Karpas-422 (cell line): Measurements from ENCODE around the gene ZSCAN32. TPM values are rescaled to one million over a fixed set of nuclear protein-coding genes. Genes with fewer than 3 reads are reported as not detected.

Experiments used
- DNase-seq: peaks from one replicate; pipeline ENCODE4 v3.0.0-alpha.2; 2015
- H2AFZ ChIP-seq: fragments of 200-600 bp; sonication (generic); 2 replicates; pipeline ENCODE4 v1.6.1; 2014; ENCODE audit warnings: antibody characterized with exemption, low read length, mixed read lengths
- H3K27ac ChIP-seq: fragments of 200-600 bp; sonication (generic); 2 replicates; pipeline ENCODE4 v1.5.1; 2014; ENCODE audit warnings: mild to moderate bottlenecking, low read length, moderate library complexity
- H3K27me3 ChIP-seq: fragments of 200-600 bp; sonication (generic); 2 replicates; pipeline ENCODE4 v1.6.1; 2014; ENCODE audit warnings: low read length, mixed read lengths
- H3K36me3 ChIP-seq: fragments of 200-600 bp; sonication (generic); 2 replicates; pipeline ENCODE4 v1.6.1; 2014; ENCODE audit warnings: low read length, mixed read lengths; ENCODE audit not compliant: insufficient read depth
- H3K4me1 ChIP-seq: fragments of 200-600 bp; sonication (generic); 2 replicates; pipeline ENCODE4 v1.6.1; 2014; ENCODE audit warnings: mild to moderate bottlenecking, low read length, mixed read lengths
- H3K4me2 ChIP-seq: fragments of 200-600 bp; sonication (generic); 2 replicates; pipeline ENCODE4 v1.6.1; 2014; ENCODE audit warnings: low read length, low read depth, mild to moderate bottlenecking; ENCODE audit not compliant: poor library complexity, severe bottlenecking
- H3K4me3 ChIP-seq: fragments of 200-600 bp; sonication (generic); 2 replicates; pipeline ENCODE4 v1.5.1; 2014; ENCODE audit warnings: mild to moderate bottlenecking, antibody characterized with exemption, low read length, mixed read lengths
- H3K79me2 ChIP-seq: fragments of 200-600 bp; sonication (generic); 2 replicates; pipeline ENCODE4 v1.6.1; 2014; ENCODE audit warnings: mild to moderate bottlenecking, low read length, mixed read lengths
- H3K9ac ChIP-seq: fragments of 200-600 bp; sonication (generic); 2 replicates; pipeline ENCODE4 v1.6.0; 2014; ENCODE audit warnings: low read length
- H3K9me2 ChIP-seq: fragments of 200-600 bp; sonication (generic), shearing (Covaris generic); replicated peaks from 2 replicates; pipeline ENCODE4 v1.6.0; 2014; ENCODE audit warnings: mild to moderate bottlenecking, low read length, moderate library complexity; ENCODE audit not compliant: insufficient read depth
- H3K9me3 ChIP-seq: fragments of 300-700, 200-600 bp; sonication (generic); 2 replicates; pipeline ENCODE4 v1.6.1; 2014; ENCODE audit warnings: low read length, mixed read lengths
- H4K20me1 ChIP-seq: fragments of 200-600 bp; sonication (generic); 2 replicates; pipeline ENCODE4 v1.6.1; 2014; ENCODE audit warnings: mild to moderate bottlenecking, antibody characterized with exemption, low read length, low read depth; ENCODE audit not compliant: insufficient read depth
- total RNA-seq: library from RNA; depleted of rRNA; stranded (reverse); fragments of >200 nt; shearing (Covaris generic); gene quantifications from 2 replicates; pipeline ENCODE4 v1.2.3, GENCODE V29; 2014; ENCODE audit warnings: low replicate concordance; rRNA removed

ZSCAN32 gene
- total RNA-seq: 25.8 TPM in 2 replicates

DNA sequence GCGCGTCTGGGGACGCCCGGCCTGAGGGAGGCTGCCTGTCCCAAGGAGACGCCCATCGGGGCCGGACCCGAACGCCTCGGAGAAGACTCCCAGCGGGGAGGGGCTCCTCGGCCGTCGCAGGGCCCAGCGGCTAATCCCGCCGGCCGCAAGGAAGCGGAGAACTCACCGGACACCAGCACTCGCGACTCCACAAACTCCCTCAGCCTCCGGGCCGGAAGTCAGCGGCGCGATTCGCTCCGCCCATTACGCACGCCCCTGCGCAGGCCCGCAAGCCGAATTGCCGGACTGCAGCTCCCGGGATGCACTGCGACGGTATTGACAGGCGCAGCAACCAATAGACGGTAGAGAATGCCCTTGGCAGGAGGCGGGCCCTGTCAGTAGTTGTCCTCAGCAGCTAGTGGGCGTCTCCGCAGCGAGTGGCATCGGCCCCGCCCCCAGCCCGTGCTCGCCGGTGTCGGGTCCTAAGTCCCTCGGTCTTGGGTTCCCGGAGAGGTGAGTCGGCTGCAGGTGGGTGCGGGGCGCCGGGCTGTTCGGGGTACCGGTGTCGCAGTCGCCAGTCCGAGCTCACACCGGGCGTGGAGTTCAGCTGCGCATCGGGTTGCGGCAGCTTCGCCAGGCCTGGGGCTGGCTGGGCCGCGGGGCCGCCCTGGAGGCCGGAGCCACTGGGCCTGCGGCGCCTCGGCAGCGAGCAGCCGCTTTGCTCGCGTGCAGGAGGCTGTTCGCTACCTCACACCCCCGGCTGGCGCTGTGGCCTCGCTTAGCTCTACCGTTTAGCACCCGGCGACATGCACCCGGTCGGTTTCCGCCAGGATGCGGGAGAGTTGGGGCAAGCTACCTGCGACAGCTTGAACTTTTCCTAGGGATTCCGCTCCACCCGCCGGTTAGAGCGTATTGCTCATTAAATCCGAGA is at the start of gene ZSCAN32, which contains the start of gene ZNF174:
Gene ZSCAN32, minus strand, starts transcription at position 226 of the 910 bp plus-strand sequence. CDS start 3,447 bp downstream, outside the sequence.
Gene ZNF174, plus strand, starts transcription at position 437 of the 910 bp plus-strand sequence. CDS start 790 bp downstream, outside the sequence.
- Histone ChIP-seq H3K4me2 (peak within 1 kb of the TSS; percentile 79), H3K4me3 (peak within 1 kb of the TSS; percentile 88), H3K27ac (peak within 1 kb of the TSS; percentile 6), H3K4me1 (peaks cover 8% of the 10 kb centered on the region), H3K9ac (peak within 1 kb of the TSS; percentile 77), H2AFZ (peak within 1 kb of the TSS; percentile 4; the same call in 1 of the 2 replicates), H3K79me2 (peaks cover 72% of the 10 kb centered on the region), H4K20me1 (no peaks in the 10 kb centered on the region), H3K9me2 (no peaks in the 10 kb centered on the region), H3K36me3 (peaks cover 63% of the 10 kb centered on the region), H3K9me3 (peaks cover 36% of the 10 kb centered on the region), H3K27me3 (no peaks in the 10 kb centered on the region)
- peak; percentile 99 for DNase-seq

DNA sequence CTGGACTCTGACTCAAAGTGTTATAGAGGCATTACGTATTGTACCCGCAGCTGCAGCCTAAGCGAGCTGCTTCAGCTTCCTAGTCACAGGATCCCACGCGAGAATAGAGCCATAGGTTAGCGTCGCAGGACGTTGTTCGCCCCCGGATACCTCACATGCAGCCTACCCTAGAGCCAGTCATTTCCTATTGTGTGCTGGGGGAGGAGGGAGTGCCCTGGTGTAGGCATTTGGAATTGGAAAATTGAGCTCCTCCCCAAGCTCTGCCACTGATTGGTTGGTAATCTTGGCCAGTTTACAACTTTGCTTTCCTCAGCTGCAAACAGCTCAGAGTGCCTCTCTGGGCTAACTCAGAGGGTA is 43.2 kb upstream of the ZSCAN32 start:
- peaks cover 7% of the 10 kb centered on the region for H3K36me3 ChIP-seq
- H3K4me2 ChIP-seq: peak overlapping the region; percentile 55
- H3K79me2 ChIP-seq: peaks cover 27% of the 10 kb centered on the region
- H3K9me3 ChIP-seq: no peaks in the 10 kb centered on the region
- no peaks in the 10 kb centered on the region for H4K20me1 ChIP-seq
- DNase-seq: peak; percentile 61
- peak overlapping the region; percentile 68 for H3K4me3 ChIP-seq
- no peaks in the 10 kb centered on the region for H3K27me3 ChIP-seq
- H3K9me2 ChIP-seq: no peaks in the 10 kb centered on the region
- H3K9ac ChIP-seq: peak overlapping the region; percentile 68
- H3K27ac ChIP-seq: no peak overlapping the region
- peaks cover 9% of the 10 kb centered on the region; the same call in 1 of the 2 replicates for H3K4me1 ChIP-seq
- no peak overlapping the region for H2AFZ ChIP-seq

DNA sequence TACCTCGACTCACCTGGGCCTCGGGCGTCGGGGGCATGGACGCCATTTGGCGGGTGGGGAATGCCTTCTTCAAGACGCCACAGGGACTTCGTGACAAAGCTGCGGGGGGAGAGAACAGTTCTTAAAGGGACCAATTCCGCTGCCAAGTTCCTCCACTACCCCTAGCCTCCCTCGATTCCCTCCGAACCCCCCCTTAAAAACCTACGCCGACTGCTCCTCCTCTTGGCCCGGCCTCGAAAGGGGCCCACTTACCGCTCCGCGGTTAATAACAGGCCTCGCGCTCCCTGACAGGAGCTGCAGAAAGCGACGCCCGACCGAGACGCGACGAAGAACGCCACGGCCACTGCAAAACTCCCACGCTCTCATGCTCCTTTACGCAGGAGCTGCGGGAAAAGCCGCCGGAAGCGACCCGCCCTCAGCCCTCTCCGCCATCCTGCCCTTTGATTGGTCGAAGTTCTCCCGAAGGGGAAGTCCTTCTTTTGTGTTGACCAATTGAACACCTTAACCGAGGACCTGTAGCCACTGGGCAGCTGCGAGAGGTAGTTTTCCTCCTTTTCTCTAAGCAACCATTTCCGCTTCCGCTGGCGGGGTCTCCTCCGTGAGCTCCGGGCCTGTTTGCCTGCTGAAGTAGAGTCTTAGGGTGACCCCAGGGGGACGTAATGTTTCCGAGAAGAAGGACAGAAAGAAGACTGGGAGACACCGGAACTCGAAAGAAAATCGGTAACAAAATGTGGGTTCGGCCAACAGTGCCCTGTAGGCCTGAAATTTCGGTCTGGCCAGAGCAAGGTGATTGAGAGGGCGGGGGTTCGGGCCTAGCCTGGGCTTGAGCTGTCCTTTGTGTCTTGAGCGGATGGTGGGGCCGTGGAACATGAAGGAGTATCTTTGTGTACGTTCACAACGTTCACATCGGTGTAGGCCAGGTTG is 42.6 kb upstream of the ZSCAN32 start, which contains the start of the genes NAA60 and ZNF597:
Gene NAA60, plus strand, starts transcription at position 573 of the 924 bp plus-strand sequence. CDS start 32,548 bp downstream, outside the sequence.
Gene ZNF597, minus strand, starts transcription at position 397 of the 924 bp plus-strand sequence. Its CDS starts 351 bp downstream, at position 46.
- H3K4me1 ChIP-seq: peaks cover 9% of the 10 kb centered on the region; the same call in 1 of the 2 replicates
- H3K36me3 ChIP-seq: peaks cover 6% of the 10 kb centered on the region
- peak; percentile 94 for DNase-seq
- H3K9ac ChIP-seq: peak within 1 kb of the TSS; percentile 68
- peak within 1 kb of the TSS; percentile 68 for H3K4me3 ChIP-seq
- no peaks in the 10 kb centered on the region for H4K20me1 ChIP-seq
- peak within 1 kb of the TSS; percentile 55 for H3K4me2 ChIP-seq
- no peak within 1 kb of the TSS for H3K27ac ChIP-seq
- no peaks in the 10 kb centered on the region for H3K9me2 ChIP-seq
- H3K9me3 ChIP-seq: no peaks in the 10 kb centered on the region
- H2AFZ ChIP-seq: no peak within 1 kb of the TSS
- peaks cover 27% of the 10 kb centered on the region for H3K79me2 ChIP-seq
- no peaks in the 10 kb centered on the region for H3K27me3 ChIP-seq

DNA sequence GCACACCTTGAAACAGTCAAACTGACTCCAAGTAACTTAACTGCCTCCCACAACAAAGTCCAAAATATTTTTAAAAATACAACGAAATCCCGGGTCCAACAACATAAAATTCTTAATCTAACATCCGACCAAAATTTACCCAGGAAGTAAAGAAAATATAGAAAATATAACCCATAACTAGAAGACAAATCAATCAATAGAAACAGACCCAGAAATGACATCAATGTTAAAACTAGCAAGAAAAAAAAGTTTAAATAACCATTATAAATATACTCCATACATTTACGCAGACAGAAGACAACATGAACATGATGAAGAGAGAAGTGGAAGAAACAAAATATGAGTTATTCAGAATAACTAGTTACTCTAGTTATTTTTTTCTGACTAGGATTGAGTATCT is 38.8 kb upstream of the ZSCAN32 start:
- no peak overlapping the region for H3K4me2 ChIP-seq
- H3K27ac ChIP-seq: no peak overlapping the region
- H3K4me3 ChIP-seq: no peak overlapping the region
- no peaks in the 10 kb centered on the region for H3K9me2 ChIP-seq
- no peaks in the 10 kb centered on the region for H3K27me3 ChIP-seq
- peaks cover 16% of the 10 kb centered on the region for H3K79me2 ChIP-seq
- no peaks in the 10 kb centered on the region for H3K9me3 ChIP-seq
- H3K36me3 ChIP-seq: no peaks in the 10 kb centered on the region
- H3K9ac ChIP-seq: no peak overlapping the region
- H4K20me1 ChIP-seq: no peaks in the 10 kb centered on the region
- H2AFZ ChIP-seq: no peak overlapping the region
- H3K4me1 ChIP-seq: peaks cover 6% of the 10 kb centered on the region; the same call in 1 of the 2 replicates
- DNase-seq: no peak

- no peak overlapping the region for H3K4me2 ChIP-seq
- no peak overlapping the region for H3K27ac ChIP-seq
- no peaks in the 10 kb centered on the region for H3K36me3 ChIP-seq
- H3K4me1 ChIP-seq: no peaks in the 10 kb centered on the region; the same call in 1 of the 2 replicates
- no peaks in the 10 kb centered on the region for H3K27me3 ChIP-seq
- no peaks in the 10 kb centered on the region for H3K9me2 ChIP-seq
- no peak overlapping the region for H3K9ac ChIP-seq
- DNase-seq: no peak
- H3K9me3 ChIP-seq: no peaks in the 10 kb centered on the region
- no peaks in the 10 kb centered on the region for H4K20me1 ChIP-seq
- H3K4me3 ChIP-seq: no peak overlapping the region
- H3K79me2 ChIP-seq: no peaks in the 10 kb centered on the region
- H2AFZ ChIP-seq: no peak overlapping the region
Measured at GRCh38 chr16:3434373-3434772, 33.6 kb upstream of the ZSCAN32 start.

- Histone ChIP-seq H3K9me2 (no peaks in the 10 kb centered on the region), H3K79me2 (no peaks in the 10 kb centered on the region), H3K4me2 (no peak overlapping the region), H4K20me1 (no peaks in the 10 kb centered on the region), H3K9ac (no peak overlapping the region), H3K36me3 (no peaks in the 10 kb centered on the region), H3K27me3 (no peaks in the 10 kb centered on the region), H3K9me3 (no peaks in the 10 kb centered on the region), H3K4me3 (no peak overlapping the region), H2AFZ (no peak overlapping the region), H3K27ac (no peak overlapping the region), H3K4me1 (no peaks in the 10 kb centered on the region; the same call in 1 of the 2 replicates)
- no peak for DNase-seq
Measured at GRCh38 chr16:3431779-3432219, 31.0 kb upstream of the ZSCAN32 start.

DNA sequence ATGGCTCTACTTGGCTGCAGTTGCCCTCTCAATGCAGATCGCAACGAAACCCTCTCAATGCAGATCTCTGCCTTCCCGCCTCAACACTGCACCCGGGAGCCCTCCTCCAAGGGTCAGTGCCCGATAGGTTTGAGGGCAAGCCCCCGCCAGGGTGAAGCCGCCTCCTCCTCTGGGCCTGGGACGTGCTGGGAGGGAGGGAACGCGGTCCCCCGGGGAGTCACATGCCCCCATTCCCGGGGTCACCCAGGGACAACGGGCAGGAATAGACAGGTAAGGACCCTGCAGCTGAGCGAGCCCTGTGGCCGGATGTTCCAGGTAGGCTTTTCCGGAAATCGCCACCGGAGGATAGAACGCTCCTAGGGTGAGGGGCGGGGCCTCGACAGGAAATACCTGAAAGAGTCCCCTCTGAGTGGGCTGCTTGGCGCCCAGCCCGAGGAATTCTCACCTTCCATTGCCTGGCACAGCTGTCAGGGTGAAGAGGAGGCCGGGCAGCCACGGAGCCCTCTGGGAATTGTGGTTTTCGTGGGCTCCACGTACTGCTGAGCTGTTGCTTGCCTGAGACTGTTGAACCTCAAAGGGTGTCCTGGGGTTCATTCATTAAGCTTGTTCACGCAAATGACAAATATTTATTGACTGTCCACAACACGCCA is 13.1 kb upstream of the ZSCAN32 start:
- H3K79me2 ChIP-seq: no peaks in the 10 kb centered on the region
- H2AFZ ChIP-seq: no peak overlapping the region
- H3K9ac ChIP-seq: no peak overlapping the region
- no peak overlapping the region for H3K4me2 ChIP-seq
- H3K4me1 ChIP-seq: no peaks in the 10 kb centered on the region
- H3K36me3 ChIP-seq: peaks cover 7% of the 10 kb centered on the region; the same call in 1 of the 2 replicates
- H3K27me3 ChIP-seq: no peaks in the 10 kb centered on the region
- no peaks in the 10 kb centered on the region for H4K20me1 ChIP-seq
- no peak for DNase-seq
- peaks cover 11% of the 10 kb centered on the region for H3K9me3 ChIP-seq
- H3K9me2 ChIP-seq: no peaks in the 10 kb centered on the region
- H3K27ac ChIP-seq: no peak overlapping the region
- no peak overlapping the region for H3K4me3 ChIP-seq
